Tibial nerve (tissue), 4 donors: ENCODE data around the gene DUSP9. TPM values are rescaled to one million over a fixed set of nuclear protein-coding genes. Genes with fewer than 3 reads are reported as not detected.

Experiments
- DNase-seq, 2 donors: peaks; one replicate each; pipeline ENCODE4 v3.0.0-alpha.2; 2019; ENCODE audit warnings: low spot score in 2 of 2
- H3K27ac ChIP-seq, 4 donors: fragments of 200-600 bp; sonication (generic) in 3 of 4; one replicate each; pipeline ENCODE4 v1.5.1; 2017 to 2019; ENCODE audit warnings: mild to moderate bottlenecking in 1 of 4
- H3K27me3 ChIP-seq, 2 donors: fragments of 200-600 bp; sonication (generic) in 1 of 2; one replicate each; pipeline versions ENCODE4 v1.5.1 to v1.6.0; 2017 to 2019
- H3K36me3 ChIP-seq, 3 donors: fragments of 200-600 bp; sonication (generic); one replicate each; pipeline ENCODE4 v1.5.1; 2018 to 2019
- H3K4me1 ChIP-seq, 4 donors: fragments of 200-600 bp; sonication (generic) in 3 of 4; one replicate each; pipeline ENCODE4 v1.5.1; 2017 to 2019
- H3K4me3 ChIP-seq, 4 donors: fragments of 200-600 bp; sonication (generic) in 3 of 4; one replicate each; pipeline ENCODE4 v1.5.1; 2017 to 2019; ENCODE audit warnings: mild to moderate bottlenecking in 1 of 4, moderate library complexity in 1 of 4
- H3K9me3 ChIP-seq, 4 donors: fragments of 200-600 bp; sonication (generic) in 3 of 4; one replicate each; pipeline ENCODE4 v1.5.1; 2017 to 2019
- CTCF ChIP-seq, 5 experiments: fragments of 200-600 bp in 3 of 5; fragments of 450-650 bp in 2 of 5; sonication (generic) in 3 of 5; IDR thresholded peaks; one replicate each; pipeline ENCODE4 v1.5.1; 2016 to 2019; ENCODE audit warnings: antibody characterized with exemption in 5 of 5, mild to moderate bottlenecking in 3 of 5, moderate library complexity in 2 of 5
- EP300 ChIP-seq, 2 donors: sonication (generic); formaldehyde crosslinking; IDR thresholded peaks; one replicate each; pipeline ENCODE4 v1.6.1; 2017; ENCODE audit warnings: antibody characterized with exemption in 2 of 2, mild to moderate bottlenecking in 1 of 2
- POLR2A ChIP-seq, 2 donors: fragments of 450-650 bp; IDR thresholded peaks; one replicate each; pipeline ENCODE4 v1.6.1; 2017; ENCODE audit warnings: antibody characterized with exemption in 2 of 2, mild to moderate bottlenecking in 2 of 2, moderate library complexity in 2 of 2
- WGBS, 2 donors: methylation state at CpG; one replicate each; pipeline ENCODE4 v1.1.5; 2018; 5-methylcytosine and 5-hydroxymethylcytosine counted together
- total RNA-seq, 4 donors: library from RNA; depleted of rRNA; stranded (reverse); fragments of >200 nt; gene quantifications; one replicate each; pipeline ENCODE4 v1.1.0, GENCODE V29; 2016

DUSP9 gene
- total RNA-seq, 4 donors from 2014 or later = not detected

GRCh38 chrX:153635388-153635787 is 11.6 kb upstream of the DUSP9 start:
- H3K27ac ChIP-seq = no peak overlapping the region
- no peak for DNase-seq
- 84% methylated on average over 6 of the region's 6 CpGs; no CpG with 5 or more reads in 1 of the 2 donors for WGBS, 2 donors
- peaks cover 0 to 10% (median 1%) of the 10 kb centered on the region in 4 donors for H3K9me3 ChIP-seq
- TF ChIP-seq POLR2A (IDR thresholded peaks at IDR 0.05) = no peak
- no peak for TF ChIP-seq CTCF (IDR thresholded peaks at IDR 0.05)
- no peak for TF ChIP-seq EP300 (IDR thresholded peaks at IDR 0.05)
- peaks cover 0 to 11% of the 10 kb centered on the region in 2 donors for H3K27me3 ChIP-seq
- H3K36me3 ChIP-seq = no peaks in the 10 kb centered on the region
- no peaks in the 10 kb centered on the region for H3K4me1 ChIP-seq
- no peak overlapping the region for H3K4me3 ChIP-seq

DNA sequence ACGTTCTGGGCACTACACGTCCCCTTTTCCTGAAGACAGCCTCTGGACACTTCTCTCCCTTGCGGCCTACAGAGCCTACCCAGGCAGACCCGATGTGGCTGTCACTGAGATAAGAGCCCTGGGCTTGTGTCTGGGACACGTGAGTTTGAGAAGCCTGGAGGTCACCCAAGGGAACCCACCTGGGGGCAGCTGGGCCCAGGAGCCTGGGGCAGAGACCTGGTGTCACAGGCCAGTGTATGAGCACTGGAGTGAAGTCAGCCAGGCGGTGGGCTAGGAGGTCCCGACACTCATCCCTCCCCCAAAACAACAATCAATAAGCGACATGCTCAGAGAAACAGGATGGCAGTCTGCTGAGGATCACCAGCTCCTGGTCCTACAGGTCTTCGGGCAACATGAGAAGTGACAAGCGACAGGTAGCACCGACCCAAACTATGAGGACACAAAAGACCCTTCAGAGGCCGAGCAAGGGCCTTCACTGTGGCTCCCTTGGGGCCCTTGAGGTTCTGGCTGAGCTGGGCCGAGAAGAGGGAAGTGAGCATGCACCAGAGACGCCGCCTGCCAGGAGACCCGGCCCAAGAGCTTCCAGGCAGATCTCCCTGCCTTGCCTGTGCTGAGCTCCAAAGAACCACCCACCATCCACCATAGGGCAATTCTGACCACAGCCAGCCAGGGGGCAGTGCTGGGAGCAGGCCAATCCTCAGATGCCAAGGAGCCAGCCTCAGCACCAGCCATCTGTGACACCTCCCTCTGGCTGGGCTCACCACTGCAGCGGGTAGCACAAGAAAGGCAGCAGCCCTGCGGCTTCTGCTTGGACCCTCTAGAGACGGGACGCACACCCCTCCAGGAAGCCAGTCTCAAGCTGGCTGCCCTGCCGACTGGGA is 11.0 kb upstream of the DUSP9 start:
- no peak overlapping the region for H3K27ac ChIP-seq
- H3K4me1 ChIP-seq = no peaks in the 10 kb centered on the region
- peaks cover 0 to 5% (median under 1%) of the 10 kb centered on the region in 4 donors for H3K9me3 ChIP-seq
- no peak for DNase-seq
- peaks cover 0 to 17% of the 10 kb centered on the region in 2 donors for H3K27me3 ChIP-seq
- no peak for TF ChIP-seq POLR2A (IDR thresholded peaks at IDR 0.05)
- TF ChIP-seq EP300 (IDR thresholded peaks at IDR 0.05) = no peak
- no peak for TF ChIP-seq CTCF (IDR thresholded peaks at IDR 0.05)
- H3K4me3 ChIP-seq = no peak overlapping the region
- no peaks in the 10 kb centered on the region for H3K36me3 ChIP-seq
- WGBS, 2 donors = 88 to 91% methylated on average over 6 to 15 of the region's 21 CpGs

GRCh38 chrX:153636716-153637115 is 10.3 kb upstream of the DUSP9 start:
- Histone ChIP-seq H3K27ac (no peak overlapping the region), H3K36me3 (no peaks in the 10 kb centered on the region), H3K27me3 (peaks cover 0 to 24% of the 10 kb centered on the region in 2 donors), H3K9me3 (no peaks in the 10 kb centered on the region), H3K4me3 (no peak overlapping the region), H3K4me1 (peaks cover 0 to 1% (median 0%) of the 10 kb centered on the region in 4 donors)
- 70 to 74% methylated on average over 2 to 5 of the region's 5 CpGs for WGBS, 2 donors
- DNase-seq = no peak
- TF ChIP-seq CTCF (IDR thresholded peaks at IDR 0.05) = no peak
- TF ChIP-seq POLR2A (IDR thresholded peaks at IDR 0.05) = no peak
- TF ChIP-seq EP300 (IDR thresholded peaks at IDR 0.05) = no peak

DNA sequence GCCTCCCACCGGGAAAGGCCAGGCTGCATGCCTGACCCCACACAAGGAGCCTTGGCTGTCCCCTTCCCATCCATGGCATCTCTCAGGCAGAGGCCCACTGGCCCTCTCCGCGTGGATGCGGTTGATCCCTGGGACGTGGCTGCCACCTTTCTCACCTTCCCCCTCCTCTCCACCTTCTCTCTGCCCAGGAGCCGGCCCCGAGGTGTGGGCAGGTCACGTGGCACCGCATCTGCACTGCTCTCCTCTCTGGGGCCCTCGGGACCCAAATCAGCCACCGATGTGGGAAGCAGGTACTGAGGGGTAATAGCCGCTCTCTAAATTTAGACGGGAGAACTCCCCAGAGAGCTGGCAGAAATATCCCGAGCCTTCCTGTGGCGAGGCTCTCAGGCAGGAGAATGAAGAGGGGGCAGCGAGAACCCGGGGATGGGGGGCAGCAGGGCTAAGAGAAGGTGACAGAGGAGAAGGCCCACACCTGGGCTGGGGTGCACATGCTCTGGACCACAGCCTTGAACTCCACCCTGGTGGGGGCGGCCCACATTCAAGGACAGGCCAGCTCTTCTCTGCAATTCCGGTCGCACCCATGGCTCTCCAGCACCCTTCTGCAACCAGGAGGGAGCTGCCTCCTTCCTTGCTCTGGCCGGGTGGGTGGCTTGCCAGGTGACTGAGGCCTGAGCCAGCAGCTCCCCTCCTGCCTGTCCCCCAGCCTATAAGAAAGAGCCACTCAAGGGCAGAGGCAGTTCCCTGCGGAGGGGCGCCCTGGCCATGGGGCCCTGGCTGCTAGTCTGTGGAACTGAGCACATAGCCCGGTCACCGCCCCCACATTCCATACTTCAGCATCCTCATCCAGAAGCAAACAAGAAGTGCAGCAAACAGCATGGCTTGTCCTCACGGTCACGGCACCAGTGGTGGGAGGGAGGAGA is 9.6 kb upstream of the DUSP9 start:
- Histone ChIP-seq H3K27ac (no peak overlapping the region), H3K27me3 (peaks cover 0 to 31% of the 10 kb centered on the region in 2 donors)
- no peak for DNase-seq

More for the DNA sequence above, 9.6 kb upstream of the DUSP9 start:
- Histone ChIP-seq H3K36me3 (no peaks in the 10 kb centered on the region), H3K4me3 (no peak overlapping the region), H3K9me3 (no peaks in the 10 kb centered on the region), H3K4me1 (peaks cover 0 to 8% (median 3%) of the 10 kb centered on the region in 4 donors)
- 85 to 88% methylated on average over 14 to 23 of the region's 27 CpGs for WGBS, 2 donors
- no peak for TF ChIP-seq EP300 (IDR thresholded peaks at IDR 0.05)
- no peak for TF ChIP-seq POLR2A (IDR thresholded peaks at IDR 0.05)
- no peak for TF ChIP-seq CTCF (IDR thresholded peaks at IDR 0.05)
